Epidermal melanocyte (primary cell): ENCODE results near the gene PXDN.
"Not testable (repeated sequence)": the region's sequence is repeated elsewhere in the genome, so short reads cannot be mapped to it uniquely, and the experiment has no call there.

Experiments
- DNase-seq: peaks from one replicate; pipeline ENCODE4 v3.0.0; 2011; ENCODE audit warnings: low spot score; ENCODE audit not compliant: insufficient read length

Gene PXDN

DNA sequence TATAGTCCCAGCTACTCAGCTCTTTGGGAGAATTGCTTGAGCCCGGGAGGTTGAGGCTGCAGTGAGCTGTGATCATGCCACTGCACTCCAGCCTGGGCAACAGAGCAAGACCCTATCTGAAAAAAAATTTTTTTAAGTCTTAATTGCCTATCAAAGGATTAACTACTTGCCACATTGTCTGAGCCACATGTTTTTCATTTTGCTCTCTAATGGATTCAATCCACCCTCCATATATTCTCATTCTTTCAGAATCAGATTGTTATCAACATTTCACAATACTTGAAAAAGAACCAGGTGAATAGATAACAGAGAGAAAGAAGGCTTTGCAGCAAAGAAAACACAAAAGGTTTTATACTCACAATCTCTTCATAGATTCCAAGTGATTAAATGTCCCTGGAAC is 61.0 kb downstream of the PXDN start:
- DNase-seq, result no peak

DNA sequence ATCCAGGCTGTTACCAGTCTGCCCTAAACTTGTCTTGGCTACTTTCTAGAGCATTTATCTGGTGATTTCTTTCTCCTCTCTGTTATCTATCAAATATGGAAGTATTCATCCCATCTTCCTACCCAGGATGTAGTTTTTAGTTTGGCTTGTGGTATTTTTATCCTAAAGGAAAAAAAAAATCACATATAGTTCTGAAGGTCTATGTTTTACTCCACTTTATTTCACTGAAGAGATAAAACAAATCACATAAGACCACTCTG is 62.2 kb downstream of the PXDN start:
- no peak for DNase-seq

DNA sequence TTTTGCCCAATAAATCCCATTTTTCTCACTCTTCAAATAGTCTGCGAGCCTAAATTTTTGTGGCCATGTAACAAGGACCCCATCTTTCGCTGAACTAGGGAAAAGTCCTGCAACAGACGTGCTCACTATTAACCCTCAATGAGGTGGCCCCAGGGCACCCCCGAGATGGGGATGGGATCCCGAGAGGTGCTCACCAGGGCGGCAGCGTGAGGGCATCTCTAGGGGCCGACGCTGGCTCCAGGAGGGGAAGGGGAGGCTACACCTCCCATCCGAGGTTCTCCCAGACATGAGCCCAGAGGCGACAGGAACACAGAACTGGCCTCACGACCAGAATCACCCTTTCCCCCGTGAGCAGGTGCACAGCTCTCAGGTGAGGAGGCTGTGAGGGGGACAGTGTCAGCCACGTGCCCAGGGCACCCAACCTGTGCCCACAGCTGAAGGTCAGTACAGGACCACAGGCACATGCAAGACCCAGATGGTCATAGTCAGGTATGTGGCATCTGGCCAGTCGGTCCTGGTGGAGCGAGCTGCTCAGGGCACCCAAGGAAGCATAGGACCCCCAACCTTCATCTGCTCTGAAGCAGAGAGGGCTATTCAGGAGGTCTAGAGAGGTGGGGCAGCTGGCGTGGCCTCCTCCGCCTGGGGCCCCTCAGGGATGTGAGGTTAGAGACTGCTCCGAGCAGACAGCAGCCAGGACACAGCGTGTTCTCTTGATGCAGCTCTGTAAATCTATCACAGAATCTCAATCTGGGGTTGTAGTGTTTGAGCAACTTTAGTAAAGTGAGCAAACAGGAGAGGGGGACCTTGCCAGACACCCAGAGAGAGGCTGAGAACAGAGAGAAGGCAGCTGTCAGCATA is 62.8 kb downstream of the PXDN start:
- DNase-seq, result no peak

DNA sequence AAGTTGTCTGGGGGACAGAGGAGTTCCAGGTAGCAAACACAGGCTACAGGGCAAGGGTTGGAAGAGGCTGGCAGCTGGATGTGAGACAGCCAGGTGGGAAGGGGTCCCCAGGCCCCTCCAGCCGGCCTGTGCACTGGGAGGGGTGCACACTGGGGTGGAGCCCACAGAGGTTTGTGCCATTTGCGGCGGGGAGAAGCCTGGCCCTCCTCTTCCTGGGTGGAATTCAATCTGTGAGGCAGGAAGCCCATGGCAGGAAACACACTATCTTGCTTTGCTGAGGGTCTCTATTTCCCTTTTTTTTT is 63.3 kb downstream of the PXDN start:
- DNase-seq, result no peak

DNA sequence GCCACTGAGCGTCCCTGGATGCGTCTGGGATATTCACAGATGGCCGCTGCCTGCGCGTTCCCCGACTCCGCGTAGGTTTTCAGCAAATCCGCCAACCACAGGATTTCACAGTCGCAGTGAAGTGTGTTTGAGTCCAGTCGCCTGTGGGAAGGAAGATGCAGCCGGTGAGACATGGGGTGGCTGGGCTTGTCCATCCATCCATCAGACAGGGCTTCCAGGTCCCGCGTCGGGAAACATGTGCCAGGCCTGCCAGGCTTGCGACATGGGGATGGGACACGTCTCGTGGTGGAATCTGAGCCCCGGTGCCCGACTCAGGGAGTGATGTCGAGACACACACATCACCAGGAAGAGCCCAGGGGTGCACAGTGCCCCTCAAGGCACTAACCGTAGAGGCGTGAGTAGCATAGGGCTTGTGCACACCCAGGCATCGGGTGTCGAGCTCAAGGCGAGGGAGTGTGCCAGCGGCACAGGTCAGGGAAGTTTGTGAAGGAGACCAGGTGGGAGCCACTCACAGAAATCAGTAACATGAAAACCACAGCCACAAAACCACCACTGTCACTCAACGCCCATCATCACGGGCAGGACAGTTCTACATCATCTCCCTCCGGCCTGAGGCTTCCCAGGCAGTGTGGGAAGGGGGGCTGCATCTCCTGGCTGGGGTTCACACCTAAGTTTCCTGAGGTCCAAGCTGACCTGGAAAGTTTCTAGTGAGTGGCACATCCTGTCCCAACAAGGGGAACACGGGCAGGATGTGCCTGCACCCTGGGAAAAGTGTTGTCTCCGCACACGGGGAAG is 63.9 kb downstream of the PXDN start:
- no peak for DNase-seq

DNA sequence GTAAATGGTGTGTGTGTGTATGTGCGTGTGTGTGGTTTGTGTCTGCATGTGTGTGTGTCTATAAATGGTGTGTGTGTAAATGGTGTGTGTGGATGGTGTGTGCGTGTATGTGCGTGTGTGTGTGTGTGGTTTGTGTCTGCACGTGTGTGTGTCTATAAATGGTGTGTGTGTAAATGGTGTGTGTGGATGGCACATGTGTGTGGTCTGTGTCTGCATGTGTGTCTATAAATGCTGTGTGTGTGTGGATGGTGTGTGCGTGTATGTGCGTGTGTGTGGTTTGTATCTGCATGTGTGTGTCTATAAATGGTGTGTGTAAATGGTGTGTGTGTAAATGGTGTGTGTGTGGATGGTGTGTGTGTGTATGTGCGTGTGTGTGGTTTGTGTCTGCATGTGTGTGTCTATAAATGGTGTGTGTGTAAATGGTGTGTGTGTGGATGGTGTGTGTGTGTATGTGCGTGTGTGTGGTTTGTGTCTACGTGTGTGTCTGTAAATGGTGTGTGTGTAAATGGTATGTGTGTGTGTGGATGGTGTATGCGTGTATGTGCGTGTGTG is 64.8 kb downstream of the PXDN start:
- not testable (repeated sequence) for DNase-seq

DNA sequence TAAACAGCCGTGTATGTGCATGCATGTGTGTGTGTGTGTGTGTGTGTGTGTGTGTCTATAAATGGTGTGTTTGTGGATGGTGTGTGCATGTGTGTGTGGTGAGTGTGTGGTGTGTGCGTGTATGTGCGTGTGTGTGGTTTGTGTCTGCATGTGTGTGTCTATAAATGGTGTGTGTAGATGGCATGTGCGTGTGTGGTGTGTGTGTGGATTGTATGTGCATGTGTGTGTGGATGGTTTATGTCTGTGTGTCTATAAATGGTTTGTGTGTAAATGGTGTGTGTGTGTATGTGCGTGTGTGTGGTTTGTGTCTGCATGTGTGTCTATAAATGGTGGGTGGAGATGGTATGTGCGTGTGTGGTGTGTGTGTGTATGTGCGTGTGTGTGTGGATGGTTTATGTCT is 65.2 kb downstream of the PXDN start:
- not testable (repeated sequence) for DNase-seq

DNA sequence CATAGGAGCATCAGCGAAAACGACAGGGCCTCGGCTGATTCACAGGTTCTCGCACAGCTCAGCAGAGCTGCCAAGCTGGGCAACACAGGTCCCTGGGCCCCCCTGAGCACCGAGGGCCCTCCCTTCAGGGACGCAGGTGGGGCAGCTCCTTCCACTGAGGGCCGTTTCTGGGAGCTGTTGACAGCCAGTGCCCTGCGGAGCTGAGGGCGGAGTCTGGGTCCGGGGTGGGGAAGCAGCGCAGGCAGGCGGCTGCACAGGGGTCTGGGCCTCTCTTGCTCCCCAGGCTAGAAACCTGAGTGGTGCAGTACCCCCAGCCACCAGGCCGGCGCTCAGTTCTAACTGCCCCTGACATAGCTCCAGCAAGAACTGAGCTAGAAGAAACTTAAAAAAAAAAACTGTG is 65.7 kb downstream of the PXDN start:
- no peak for DNase-seq

DNA sequence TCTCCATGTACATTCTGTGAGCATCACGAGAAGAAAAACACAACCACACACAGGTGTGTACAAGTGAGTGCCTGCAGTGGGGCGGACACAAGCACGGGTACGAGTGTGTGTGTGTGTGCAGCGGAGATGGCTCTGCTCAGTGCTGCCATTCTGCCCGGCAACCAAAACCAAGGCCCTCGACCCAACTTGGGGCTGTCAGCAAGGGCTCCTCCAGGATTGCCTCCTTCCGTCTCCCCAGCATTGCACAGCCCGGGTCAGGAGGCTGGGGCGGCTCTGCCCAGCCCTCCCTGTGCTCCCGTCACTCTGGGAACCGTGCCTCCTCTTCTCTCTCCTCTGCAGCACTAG is 66.5 kb downstream of the PXDN start:
- no peak for DNase-seq

DNA sequence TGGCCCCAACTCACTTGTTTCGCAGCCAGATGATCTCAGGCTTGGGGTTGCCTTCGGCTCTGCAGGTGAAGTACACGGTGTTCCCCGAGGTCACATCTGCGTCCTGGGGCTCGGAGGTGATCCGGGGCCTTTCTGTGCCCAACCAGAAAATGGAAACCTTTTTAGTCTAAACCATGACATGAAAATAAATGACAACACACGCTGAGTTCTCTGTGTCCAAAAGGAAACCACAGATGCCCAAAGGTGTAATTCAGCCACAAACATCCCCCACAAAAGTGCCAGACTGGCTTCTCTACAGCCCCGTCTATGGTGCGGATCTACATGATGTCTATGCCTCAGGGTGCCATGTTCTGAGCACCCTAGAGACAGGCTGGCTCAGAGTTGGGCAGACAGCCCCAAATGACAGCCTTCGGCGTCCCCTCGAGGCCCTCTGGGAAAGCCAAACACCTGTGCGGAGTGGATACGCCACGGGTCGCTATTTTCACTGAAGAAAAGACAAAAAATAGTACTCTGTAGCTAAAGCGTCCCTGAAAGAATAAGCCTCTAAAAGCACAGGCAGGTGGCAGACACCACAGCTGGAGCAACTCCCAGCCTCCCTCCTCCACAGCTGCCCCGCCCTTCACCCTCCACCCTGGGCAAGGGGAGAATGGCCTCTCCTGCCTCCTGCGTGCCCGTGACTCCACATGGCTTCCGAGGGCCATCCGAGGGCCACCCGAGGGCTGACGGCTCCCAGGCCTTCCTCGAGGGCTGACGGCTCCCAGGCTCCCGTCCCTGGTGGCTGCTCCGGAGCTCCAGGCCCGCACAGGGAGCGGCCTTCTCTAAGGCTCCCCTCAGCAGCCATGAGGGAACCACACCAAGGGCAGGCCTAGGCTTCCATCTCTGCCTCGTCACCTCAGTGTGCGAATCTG is 67.1 kb downstream of the PXDN start:
- DNase-seq, result no peak

DNA sequence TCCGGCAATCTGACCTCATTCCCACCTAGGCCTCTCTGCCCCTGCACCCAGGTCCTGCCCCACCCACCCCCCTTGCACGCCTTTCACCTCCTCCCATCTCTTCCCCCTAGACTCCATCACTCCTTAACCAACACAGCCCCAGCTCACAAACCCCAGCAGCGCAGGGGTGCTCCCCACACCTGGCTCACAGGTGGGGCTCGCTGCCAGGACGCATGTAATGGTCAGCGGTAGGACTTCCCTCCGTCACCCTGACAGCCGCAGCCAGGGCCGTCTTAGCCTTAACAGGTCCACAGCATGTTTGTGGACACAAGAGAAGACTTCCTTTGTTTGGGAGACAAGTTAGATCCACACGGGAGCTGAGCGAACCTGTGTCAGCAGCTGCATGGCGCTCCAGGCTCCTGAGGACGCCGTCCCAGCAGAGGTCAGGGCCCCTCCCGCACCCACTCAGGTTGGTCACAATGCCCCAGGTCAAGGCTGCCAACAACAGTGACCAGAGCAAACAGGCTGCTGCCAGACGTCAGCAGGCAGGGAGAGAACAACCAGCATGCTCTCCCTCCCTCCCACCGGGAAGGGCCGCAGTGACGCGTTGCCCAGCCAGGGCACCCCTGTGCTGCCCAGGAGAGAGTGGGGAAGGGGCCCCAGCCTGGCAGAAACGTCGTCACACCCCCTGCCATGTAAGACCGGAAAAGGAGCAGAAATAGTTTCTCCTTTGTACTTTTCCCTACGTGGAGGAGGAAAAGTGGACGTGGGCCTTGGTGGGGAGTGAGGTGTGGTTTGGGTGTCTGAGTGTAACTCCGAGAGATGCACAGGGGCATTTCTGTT is 68.0 kb downstream of the PXDN start:
- no peak for DNase-seq

DNA sequence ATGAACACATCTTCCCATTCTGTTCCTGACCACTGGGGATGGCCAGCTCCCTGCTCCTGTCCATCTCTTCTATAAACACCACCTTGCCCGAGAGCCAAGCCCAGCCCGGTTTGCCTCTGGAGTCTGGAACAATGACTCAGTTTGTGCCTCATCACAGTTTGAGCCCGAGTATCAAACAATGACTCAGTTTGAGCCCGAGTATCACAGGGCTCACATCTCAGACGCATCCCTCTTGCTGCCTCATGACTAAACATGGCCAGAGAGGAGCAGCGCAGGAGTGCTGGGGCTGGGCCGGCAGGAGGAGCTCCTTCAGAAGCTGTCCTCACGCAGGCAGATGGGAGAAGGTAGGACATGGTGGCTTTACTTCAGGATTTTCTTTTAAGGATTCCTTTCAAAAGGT is 68.7 kb downstream of the PXDN start:
- DNase-seq, result no peak

DNA sequence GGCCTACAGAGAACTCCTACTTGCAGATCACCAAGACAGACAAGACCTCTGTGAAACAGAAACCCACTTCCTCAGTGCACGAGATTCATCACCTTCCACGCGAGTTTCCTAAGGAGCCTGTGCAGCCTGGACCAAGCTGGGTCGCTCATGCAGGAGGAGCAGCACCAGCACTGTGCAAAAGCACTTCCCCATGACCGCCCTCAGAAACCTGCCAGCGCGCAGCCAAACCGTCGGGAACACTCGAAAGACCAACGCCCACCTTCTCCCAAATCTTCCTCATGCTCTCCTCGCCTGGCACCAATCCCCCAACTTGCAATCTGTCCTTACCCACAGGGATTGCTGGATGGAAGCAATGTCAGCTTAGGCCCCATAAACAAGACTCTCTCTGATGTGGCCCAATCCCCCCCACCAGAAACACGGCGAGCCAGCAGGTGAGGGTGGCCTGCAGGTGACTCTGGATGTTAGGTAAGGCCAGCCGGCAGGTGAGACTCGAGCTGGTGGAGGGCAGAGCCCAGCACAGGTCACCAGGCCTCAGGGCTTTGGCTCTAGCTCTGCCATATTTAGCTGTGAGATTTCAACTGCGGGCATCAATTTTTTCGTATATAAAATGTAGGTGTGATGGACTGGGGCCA is 69.4 kb downstream of the PXDN start:
- DNase-seq, result no peak

DNA sequence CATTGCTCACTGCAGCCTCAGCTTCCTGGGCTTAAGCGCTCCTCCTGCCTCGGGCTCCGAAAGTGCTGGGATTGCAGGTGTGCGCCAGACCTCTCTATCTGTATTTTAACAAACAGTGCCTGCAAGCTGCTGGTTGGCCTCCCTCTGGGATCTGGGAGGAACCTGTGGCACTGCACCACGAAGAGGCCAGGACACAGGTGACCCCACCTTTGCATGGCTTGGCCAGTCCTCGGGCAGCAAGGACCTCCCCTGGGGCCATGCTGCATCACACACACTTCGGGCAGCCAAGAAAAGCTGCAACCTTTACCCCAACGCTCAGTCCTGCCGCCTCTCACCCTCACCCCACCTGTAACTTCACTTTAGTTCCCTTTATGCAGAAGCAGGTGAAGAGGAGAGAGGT is 70.0 kb downstream of the PXDN start:
- DNase-seq, result no peak

DNA sequence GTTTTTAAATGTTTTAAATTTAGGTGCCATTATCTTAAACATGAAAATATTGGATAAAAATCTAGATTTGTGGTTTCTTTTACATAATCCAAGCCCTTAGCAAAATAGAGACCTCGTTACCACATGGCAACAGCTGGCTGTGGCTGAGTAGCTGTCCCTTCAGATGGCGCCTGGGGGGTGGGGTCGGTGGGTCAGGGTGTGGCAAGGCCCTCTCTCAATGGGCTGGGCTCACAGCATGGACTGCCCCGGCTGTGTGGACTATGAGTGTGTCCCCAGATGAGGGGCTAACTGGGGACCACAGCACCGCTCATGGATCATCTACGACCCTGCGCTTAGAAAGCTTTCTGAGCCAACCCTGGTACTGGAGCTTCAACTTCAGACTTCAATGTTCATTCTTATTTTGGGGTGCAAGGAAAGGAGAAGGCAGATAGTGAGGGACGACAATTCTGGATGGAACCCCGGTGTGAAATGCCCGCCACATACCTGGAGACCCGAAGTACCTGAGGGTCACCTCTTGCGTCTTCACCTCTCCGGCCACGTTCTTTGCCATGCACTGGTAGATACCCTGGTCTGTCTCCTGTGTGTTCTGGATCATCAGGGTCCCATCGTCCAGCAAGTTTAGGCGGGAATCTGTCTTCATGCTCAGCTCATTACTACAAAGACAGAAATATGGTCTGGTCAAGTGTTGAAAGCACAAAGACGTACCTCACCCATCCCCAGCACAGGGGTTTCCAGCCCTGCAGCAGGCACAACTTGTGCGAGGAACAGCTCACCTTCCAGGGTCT is 71.0 kb downstream of the PXDN start:
- DNase-seq, result no peak

DNA sequence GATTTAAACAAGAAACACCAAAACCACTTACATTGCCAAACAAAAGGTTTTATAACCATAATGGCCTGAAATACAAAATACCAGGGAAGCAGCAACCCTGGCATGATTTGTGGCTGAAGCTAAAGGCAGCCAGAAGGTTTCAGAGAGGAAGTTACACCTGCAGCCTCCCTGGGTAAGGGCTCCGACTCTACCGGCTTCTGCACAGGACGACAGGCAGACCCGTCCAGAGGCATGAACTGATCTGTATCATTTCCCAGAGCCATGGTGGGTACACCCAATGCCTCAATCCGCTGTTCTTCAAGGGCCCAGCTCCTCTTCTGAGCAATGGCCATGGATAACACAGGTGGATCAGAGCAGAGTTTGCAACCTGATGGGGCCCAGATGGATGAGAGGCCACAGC is 71.6 kb downstream of the PXDN start:
- no peak for DNase-seq

DNA sequence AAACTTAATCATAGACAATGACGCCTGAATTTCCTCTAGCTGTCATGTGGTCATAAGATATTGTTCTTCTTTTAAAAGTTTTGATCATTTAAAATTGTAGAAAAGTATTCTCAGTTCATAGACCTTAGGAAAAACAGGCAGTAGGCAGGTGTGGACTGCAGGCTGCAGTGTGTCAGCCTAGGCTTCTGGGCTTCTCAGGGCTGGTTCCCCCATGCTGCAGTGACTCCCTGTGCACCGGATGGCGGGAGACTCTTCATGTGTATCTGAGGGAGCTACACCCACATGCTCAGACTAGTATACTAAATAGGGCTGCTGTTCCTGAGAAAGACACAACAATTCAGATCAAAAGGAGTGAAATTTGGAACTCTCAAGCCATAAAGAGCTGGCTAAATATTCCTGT is 72.4 kb downstream of the PXDN start:
- no peak for DNase-seq

DNA sequence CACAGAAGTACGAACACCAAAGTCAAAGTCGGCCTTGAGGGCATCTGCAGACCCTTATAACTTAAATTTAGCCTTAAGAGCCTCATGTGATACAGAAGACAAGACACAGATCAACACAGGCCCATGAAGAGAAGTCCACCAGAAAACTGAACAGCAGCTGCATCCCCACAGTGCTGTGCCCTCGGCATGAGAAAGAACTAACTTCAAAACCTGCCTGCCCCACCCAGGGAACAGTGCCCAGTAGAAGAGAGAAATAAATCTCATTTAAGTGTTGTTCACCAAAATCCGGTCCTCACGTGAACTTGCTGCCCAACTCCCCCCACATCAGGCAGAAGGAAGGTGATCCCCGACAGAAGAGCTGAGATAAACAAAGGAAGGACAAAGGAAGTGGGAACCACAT is 73.7 kb downstream of the PXDN start:
- DNase-seq, result no peak

DNA sequence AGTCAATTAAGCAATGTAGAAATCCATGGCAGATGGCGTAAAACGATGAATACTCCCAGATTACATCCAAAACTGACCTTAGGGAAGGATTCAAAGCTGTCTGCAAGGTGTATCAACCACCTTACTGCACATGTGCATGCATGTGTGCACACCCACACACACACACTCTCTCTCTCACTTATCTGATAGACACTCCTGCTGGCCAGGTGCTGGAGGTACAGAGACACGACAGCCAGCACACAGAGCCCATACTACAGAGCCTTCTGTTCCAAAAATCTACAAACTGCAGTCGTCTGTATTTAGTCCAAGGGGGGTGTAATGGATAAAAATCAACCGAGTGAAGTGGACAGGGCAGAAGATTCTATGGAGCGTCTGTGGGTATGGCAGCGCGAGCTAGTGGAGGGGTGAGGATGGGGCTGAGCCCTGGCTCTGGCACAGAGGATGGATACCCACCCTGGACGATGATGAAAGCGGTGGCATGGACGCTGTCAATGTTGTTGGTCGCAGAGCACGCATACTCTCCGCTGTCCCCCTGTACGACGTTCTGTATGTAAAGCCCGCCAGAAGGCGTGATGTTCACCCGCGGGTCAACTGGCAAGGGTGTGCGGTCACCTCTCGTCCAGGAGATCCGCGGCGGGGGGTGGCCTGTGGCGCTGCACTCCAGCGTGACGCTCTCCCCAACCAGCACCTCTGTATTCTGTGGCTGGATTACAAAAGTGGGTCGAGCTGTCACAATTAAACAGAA is 78.4 kb downstream of the PXDN start:
- no peak for DNase-seq
